ENCODE data around the gene NRARP.

GRCh38 chr9:137330689-137331088 is 28.6 kb upstream of the NRARP start:
- TF ChIP-seq EZH2 (IDR thresholded peaks at IDR 0.05; ENCODE audit: insufficient read depth, poor library complexity, severe bottlenecking) (no peak), EZH2phosphoT487 (IDR thresholded peaks at IDR 0.05; ENCODE audit: insufficient read depth, low read depth) (no peak)

All from GM23248 (cell line).